Neural cell (in vitro differentiated cells): ENCODE results near the gene GNG11. TPM values are rescaled to one million over a fixed set of nuclear protein-coding genes. Genes with fewer than 3 reads are reported as not detected.

Experiments used
- H2AFZ ChIP-seq: fragments of 200-600, 300-800 bp; sonication (generic), shearing (Covaris generic); 2 replicates; pipeline ENCODE4 v1.6.0; 2014; ENCODE audit warnings: low read depth, mild to moderate bottlenecking, antibody characterized with exemption, low read length, moderate library complexity
- H3F3A ChIP-seq: fragments of 200-600 bp; shearing (Covaris generic); 2 replicates; pipeline ENCODE4 v1.6.1; 2016; ENCODE audit warnings: mild to moderate bottlenecking, moderate library complexity, mixed read lengths, antibody characterized with exemption, low read length; ENCODE audit not compliant: insufficient read depth, poor library complexity, severe bottlenecking
- H3K27ac ChIP-seq: fragments of 200-600, 300-800 bp; sonication (generic), shearing (Covaris generic); 2 replicates; pipeline ENCODE4 v1.5.1; 2014; ENCODE audit warnings: mild to moderate bottlenecking, low read length, moderate library complexity
- H3K27me3 ChIP-seq: fragments of 300-800, 200-600 bp; sonication (generic), shearing (Covaris generic); 2 replicates; pipeline ENCODE4 v1.6.0; 2014; ENCODE audit warnings: mild to moderate bottlenecking, low read depth, low read length, moderate library complexity; ENCODE audit not compliant: insufficient read depth
- H3K36me3 ChIP-seq: fragments of 300-800, 200-600 bp; sonication (generic), shearing (Covaris generic); 2 replicates; pipeline ENCODE4 v1.5.1; 2014; ENCODE audit warnings: mild to moderate bottlenecking, antibody characterized with exemption, low read length, moderate library complexity; ENCODE audit not compliant: insufficient read depth
- H3K4me2 ChIP-seq: fragments of 300-800, 200-600 bp; sonication (generic), shearing (Covaris generic); 2 replicates; pipeline ENCODE4 v1.6.0; 2014; ENCODE audit warnings: mild to moderate bottlenecking, low read length
- H3K4me3 ChIP-seq: fragments of 300-800, 200-600 bp; sonication (generic), shearing (Covaris generic); 2 replicates; pipeline ENCODE4 v1.5.1; 2014; ENCODE audit warnings: mild to moderate bottlenecking, low read length, moderate library complexity
- H3K79me2 ChIP-seq: fragments of 200-600 bp; shearing (Covaris generic); replicated peaks from 2 replicates; pipeline ENCODE4 v1.6.0; 2014; ENCODE audit warnings: mild to moderate bottlenecking, low read length, moderate library complexity; ENCODE audit not compliant: insufficient read depth
- H3K9ac ChIP-seq: fragments of 300-800, 200-600 bp; sonication (generic), shearing (Covaris generic); 2 replicates; pipeline ENCODE4 v1.6.1; 2016; ENCODE audit warnings: mild to moderate bottlenecking, low read length, mixed read lengths
- H3K9me2 ChIP-seq: fragments of 200-600 bp; shearing (Covaris generic); 2 replicates; pipeline ENCODE4 v1.6.1; 2016; ENCODE audit warnings: mild to moderate bottlenecking, low read length, mixed read lengths; ENCODE audit not compliant: insufficient read depth
- H3K9me3 ChIP-seq: fragments of 200-600, 300-800 bp; sonication (generic), shearing (Covaris generic); 2 replicates; pipeline ENCODE4 v1.6.1; 2016; ENCODE audit warnings: mild to moderate bottlenecking, mixed run types, low read length, moderate library complexity, mixed read lengths
- H4K20me1 ChIP-seq: fragments of 200-600 bp; shearing (Covaris generic); 2 replicates; pipeline ENCODE4 v1.6.1; 2016; ENCODE audit warnings: mild to moderate bottlenecking, mixed run types; ENCODE audit not compliant: insufficient read depth
- CTCF ChIP-seq: fragments of 450-650 bp; IDR thresholded peaks from 2 replicates; pipeline ENCODE4 v1.5.1; 2014; ENCODE audit warnings: antibody characterized with exemption, mild to moderate bottlenecking, moderate library complexity; ENCODE audit not compliant: poor library complexity, severe bottlenecking
- EP300 ChIP-seq: fragments of 450-650 bp; conservative IDR thresholded peaks from 2 replicates; pipeline ENCODE4 v1.6.1; 2014; ENCODE audit warnings: antibody characterized with exemption, mild to moderate bottlenecking, moderate library complexity; ENCODE audit not compliant: poor library complexity, severe bottlenecking
- EZH2 ChIP-seq: fragments of 200-600, 300-800 bp; shearing (Covaris generic), sonication (generic); IDR thresholded peaks from 2 replicates; pipeline ENCODE4 v1.6.1; 2014; ENCODE audit warnings: antibody characterized with exemption, low read length, borderline replicate concordance, mild to moderate bottlenecking; ENCODE audit not compliant: insufficient read depth, poor library complexity, severe bottlenecking
- MXI1 ChIP-seq: fragments of 450-650 bp; conservative IDR thresholded peaks from 2 replicates; pipeline ENCODE4 v1.6.1; 2014; ENCODE audit warnings: antibody characterized with exemption, mild to moderate bottlenecking; ENCODE audit not compliant: poor library complexity, severe bottlenecking
- POLR2AphosphoS5 ChIP-seq: IDR thresholded peaks from 2 replicates; pipeline ENCODE4 v1.6.1; 2012
- RAD21 ChIP-seq: fragments of 450-650 bp; conservative IDR thresholded peaks from 2 replicates; pipeline ENCODE4 v1.6.1; 2014; ENCODE audit warnings: antibody characterized with exemption, mild to moderate bottlenecking, moderate library complexity
- REST ChIP-seq: IDR thresholded peaks from 2 replicates; pipeline ENCODE4 v1.6.1; 2012; ENCODE audit warnings: borderline replicate concordance
- SMC3 ChIP-seq: fragments of 450-650 bp; conservative IDR thresholded peaks from 2 replicates; pipeline ENCODE4 v1.6.1; 2014; ENCODE audit warnings: antibody characterized with exemption, mild to moderate bottlenecking, moderate library complexity; ENCODE audit not compliant: poor library complexity
- TAF1 ChIP-seq: IDR thresholded peaks from 2 replicates; pipeline ENCODE4 v1.6.1; 2012; ENCODE audit warnings: low read depth
- polyA plus RNA-seq: library from polyadenylated mRNA; depleted of rRNA; stranded (reverse); fragments of >200 nt; gene quantifications from 2 replicates; pipeline ENCODE4 v1.2.3, GENCODE V29; 2014

GNG11 gene
- polyA plus RNA-seq, 1 donor from 2014 or later: 0.25 TPM

- TF ChIP-seq CTCF: no peak
Observed at GRCh38 chr7:93945756-93946535, 24.4 kb downstream of the GNG11 start (continued).

- no peak overlapping the region for H3K4me2 ChIP-seq
- TF ChIP-seq REST (no peak), CTCF (no peak), RAD21 (no peak), EZH2 (no peak), SMC3 (no peak), TAF1 (no peak), POLR2AphosphoS5 (no peak)
- H4K20me1 ChIP-seq: no peaks in the 10 kb centered on the region
- no peak overlapping the region for H3K27ac ChIP-seq
- no peak overlapping the region for H3K4me3 ChIP-seq
- H3K36me3 ChIP-seq: no peaks in the 10 kb centered on the region
- no peak overlapping the region for H3K9ac ChIP-seq
- no peaks in the 10 kb centered on the region for H3K79me2 ChIP-seq
- H3K27me3 ChIP-seq: no peaks in the 10 kb centered on the region
- no peak overlapping the region for H2AFZ ChIP-seq
- no peaks in the 10 kb centered on the region for H3K9me2 ChIP-seq
- no peaks in the 10 kb centered on the region for H3F3A ChIP-seq
- no peaks in the 10 kb centered on the region for H3K9me3 ChIP-seq
Observed at GRCh38 chr7:93948106-93948505, 26.6 kb downstream of the GNG11 start.

GRCh38 chr7:93948873-93949272 lies 27.3 kb downstream of the GNG11 start:
- no peaks in the 10 kb centered on the region for H4K20me1 ChIP-seq
- H3K27me3 ChIP-seq: no peaks in the 10 kb centered on the region
- H3K4me2 ChIP-seq: no peak overlapping the region
- no peaks in the 10 kb centered on the region for H3K9me2 ChIP-seq
- H3K4me3 ChIP-seq: no peak overlapping the region
- no peaks in the 10 kb centered on the region for H3F3A ChIP-seq
- H3K36me3 ChIP-seq: no peaks in the 10 kb centered on the region
- no peak overlapping the region for H3K9ac ChIP-seq
- no peak for TF ChIP-seq MXI1
- no peak for TF ChIP-seq CTCF
- TF ChIP-seq EZH2: no peak
- TF ChIP-seq POLR2AphosphoS5: no peak
- no peak for TF ChIP-seq RAD21
- no peak for TF ChIP-seq SMC3
- TF ChIP-seq TAF1: no peak
- no peak for TF ChIP-seq REST
- no peak for TF ChIP-seq EP300
- no peaks in the 10 kb centered on the region for H3K79me2 ChIP-seq
- H3K9me3 ChIP-seq: no peaks in the 10 kb centered on the region
- no peak overlapping the region for H3K27ac ChIP-seq
- no peak overlapping the region for H2AFZ ChIP-seq
